HG02798 (cell line): ENCODE results near the gene DISP2.

ENCODE experiments used
- ATAC-seq: cut with Tn5 transposase; IDR thresholded peaks from one replicate; pipeline ENCODE4 v1.9.1; 2021; ENCODE audit warnings: mild to moderate bottlenecking; ENCODE audit not compliant: unreplicated experiment, poor library complexity

Gene DISP2

DNA sequence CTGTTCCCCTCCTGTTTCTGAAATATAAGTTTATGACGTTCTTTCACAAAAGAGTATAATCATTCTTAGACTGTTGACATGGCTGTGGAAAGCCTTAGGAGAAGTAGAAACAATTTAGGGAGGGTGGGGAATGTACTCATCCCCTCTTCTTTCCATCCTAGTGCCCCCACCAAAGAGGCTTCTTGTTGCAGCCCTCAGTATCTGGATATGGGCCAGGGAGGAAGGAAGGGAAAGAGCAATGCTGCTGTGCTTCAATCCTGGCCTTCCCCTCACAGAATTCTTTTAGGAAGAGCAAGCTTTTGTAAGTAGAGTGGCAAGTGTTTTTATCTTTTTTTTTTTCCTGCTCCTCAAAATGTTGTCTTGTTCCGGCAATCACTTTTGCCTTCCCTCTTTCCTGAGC is 32.8 kb upstream of the DISP2 start:
- ATAC-seq = no peak

DNA sequence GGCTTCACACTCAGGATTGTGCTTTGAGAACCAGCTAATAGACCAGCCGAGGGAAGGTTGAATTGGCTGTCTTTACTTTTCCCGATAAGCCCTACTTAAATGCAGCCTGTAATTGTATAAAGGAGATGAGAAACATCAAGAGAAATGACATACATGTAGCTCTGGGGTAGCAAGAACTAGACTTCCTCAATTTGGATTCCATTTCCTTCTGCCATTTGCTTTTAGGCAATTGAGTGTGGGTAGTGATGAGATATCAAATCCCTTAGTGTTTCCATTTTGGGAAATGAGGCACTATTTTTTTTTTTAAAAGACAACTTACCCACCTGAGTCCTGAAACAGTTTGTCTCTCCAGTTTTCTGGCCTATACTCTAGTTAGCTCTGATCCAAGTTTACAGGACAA is 32.3 kb upstream of the DISP2 start:
- ATAC-seq = no peak

DNA sequence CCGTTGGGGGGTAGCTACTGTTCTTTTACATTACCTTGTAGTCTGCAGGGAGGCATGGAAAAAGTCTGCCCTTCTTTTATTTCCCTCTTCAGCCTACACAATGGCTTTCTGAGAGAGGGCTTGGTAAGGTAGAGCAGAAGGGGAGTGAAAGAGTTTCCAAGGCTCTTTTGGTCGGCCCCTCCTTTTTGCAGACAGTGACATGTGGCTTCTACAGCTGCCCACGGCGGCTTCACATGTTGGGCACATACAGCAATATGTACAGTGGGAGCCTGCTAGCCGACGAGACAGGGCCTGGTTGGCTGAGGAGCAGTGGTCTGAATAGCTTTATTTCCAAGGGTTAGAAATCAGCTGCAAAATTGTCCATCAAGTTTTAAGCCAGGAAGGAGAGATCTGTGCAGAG is 30.6 kb upstream of the DISP2 start:
- ATAC-seq = no peak

DNA sequence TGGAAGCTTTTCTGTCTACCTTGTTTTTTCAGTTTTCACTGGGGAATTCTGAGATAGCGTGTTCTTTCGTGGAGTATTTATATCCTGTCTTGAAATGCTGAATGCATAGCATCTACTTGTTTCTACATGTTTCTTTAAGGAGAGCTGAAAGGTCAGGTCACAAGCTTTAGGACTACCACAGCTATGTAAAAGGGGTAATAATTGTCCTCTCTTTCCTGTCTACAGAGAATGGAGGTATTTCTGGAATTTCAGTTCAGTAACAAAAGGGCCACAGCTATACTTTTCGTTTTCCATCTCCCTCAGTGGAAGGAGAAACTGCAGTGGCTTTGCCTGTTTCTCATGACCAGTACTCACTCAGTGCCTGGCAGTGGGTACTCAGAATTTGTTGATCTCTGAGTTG is 29.8 kb upstream of the DISP2 start:
- ATAC-seq = no peak

DNA sequence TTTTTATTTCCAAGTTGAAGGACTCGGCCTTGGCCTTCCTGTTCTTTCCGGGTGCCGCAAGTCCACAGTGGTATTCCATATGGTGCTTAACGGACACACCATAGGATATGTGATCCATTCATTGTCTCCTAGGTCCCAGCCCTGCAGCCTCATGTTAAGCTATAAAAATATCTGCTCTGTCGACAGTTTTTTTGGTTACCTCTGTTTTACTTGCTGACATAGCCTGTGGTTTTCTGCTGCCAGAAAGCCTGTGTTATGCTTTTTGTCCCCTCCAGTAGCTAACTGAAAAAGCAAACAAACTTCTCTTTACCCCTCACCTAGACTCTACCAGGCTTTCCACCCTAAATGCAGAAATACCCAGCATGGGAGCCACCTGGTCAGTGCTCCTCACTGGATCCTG is 29.3 kb upstream of the DISP2 start:
- no peak for ATAC-seq

DNA sequence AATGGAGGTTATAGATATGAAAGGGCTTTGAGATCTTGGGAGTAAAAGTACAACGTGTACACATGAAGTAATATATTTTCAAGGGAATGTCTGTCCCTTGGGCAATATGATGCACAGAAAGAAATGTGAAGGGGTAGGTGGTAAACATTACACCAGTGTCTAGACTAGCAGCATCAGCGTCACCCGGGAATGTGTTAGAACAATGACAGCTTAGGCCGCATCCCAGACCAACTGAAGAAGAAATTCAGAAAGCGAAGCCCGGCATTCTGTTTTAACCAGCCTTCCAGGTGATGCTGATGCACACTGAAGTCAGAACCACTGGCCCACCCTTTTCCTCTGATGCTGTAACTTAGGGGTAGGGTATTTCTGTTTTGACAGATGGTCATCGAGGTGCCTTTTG is 28.2 kb upstream of the DISP2 start:
- ATAC-seq = no peak

DNA sequence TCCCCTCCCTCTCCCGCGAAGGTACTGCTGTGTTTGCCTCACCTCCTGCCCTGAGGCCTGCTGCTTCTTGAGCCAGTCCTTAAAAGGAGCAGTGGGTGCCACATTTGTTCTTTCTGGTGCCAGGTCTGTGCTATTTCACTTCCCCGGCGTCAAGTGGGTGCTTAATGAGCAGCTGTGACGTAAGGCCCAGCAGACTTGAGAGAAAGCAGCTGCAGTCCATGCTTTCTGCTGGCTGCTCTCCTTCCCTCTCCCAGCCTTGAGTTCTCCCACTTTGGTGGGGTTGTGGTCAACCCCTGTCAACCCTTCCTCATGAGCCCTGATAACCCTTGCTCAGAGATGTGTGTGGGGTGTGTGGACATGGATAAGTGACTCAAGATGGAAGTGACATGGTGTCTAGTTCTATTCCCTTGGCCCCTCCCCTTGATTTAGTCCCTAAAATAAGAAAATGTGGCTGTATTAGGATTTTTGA is 27.6 kb upstream of the DISP2 start:
- no peak for ATAC-seq

DNA sequence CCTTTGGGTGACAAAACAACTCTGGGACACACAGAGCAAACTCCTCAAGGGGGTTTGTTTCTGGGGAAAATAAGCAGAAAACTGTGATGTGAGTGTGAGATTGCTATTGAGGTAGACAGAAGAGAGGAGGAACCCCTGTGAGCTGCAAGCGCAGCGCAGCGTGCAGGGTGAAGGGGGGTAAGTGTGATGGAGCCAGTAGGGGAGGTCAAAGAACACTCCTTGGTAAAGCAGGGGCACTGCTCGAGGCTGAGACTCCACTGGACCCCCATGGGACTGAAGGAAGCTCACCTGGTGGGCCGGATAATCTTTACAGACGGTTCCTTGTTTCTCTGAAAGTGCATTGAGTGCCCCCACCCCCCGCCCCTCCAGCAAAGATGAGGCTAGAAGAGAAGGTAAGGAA is 27.0 kb upstream of the DISP2 start:
- no peak for ATAC-seq

DNA sequence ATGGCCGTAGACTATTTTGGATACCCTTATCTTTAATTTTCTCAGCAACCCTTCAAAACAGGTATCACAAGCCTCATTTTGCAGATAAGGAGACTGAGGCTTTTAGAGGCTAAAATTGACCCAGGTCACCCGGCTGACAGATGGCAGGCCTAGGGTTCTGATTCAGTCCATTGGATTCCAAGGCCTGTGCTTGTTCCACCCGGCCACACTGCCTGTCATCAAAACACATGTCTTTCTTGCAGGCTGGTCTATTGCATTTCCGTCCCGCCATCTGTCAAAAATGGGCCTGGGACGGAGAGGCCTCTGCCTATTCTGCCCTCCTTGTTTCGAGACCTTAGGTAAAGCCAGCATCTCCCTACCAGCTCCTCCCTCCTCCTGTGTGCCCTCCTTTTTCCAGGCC is 26.4 kb upstream of the DISP2 start:
- ATAC-seq = no peak

DNA sequence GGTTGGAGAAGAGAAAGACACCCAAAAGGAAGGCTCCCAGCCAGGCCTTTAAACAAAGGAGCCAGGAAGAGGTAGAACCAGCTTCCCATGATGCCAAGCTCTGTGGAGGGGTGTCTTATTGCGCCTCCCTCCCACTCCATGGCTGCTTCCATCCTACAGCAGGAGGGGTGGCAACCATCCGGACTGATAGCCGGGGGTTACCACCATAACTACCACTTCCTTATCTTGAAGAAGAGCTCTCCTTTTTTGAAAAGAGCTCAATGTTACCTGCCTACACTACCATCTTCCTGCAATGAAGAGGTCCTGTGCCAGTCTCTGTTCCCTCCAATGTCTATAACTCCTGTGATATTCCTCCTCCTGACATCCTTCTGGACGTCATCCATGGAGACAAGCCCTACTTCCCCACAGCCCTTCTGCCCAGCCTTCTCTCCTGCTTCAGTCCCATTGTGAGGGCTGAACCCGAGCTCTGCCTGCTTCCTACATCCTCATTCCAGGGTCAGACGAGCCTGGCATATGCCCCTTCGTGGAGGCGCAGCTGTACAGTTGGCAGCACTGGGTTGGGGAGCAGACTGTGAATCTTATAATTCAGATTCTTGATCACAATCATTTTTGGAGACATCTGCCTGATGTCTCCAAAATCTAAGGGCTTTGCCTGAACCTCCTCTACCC is 25.8 kb upstream of the DISP2 start:
- ATAC-seq = no peak

DNA sequence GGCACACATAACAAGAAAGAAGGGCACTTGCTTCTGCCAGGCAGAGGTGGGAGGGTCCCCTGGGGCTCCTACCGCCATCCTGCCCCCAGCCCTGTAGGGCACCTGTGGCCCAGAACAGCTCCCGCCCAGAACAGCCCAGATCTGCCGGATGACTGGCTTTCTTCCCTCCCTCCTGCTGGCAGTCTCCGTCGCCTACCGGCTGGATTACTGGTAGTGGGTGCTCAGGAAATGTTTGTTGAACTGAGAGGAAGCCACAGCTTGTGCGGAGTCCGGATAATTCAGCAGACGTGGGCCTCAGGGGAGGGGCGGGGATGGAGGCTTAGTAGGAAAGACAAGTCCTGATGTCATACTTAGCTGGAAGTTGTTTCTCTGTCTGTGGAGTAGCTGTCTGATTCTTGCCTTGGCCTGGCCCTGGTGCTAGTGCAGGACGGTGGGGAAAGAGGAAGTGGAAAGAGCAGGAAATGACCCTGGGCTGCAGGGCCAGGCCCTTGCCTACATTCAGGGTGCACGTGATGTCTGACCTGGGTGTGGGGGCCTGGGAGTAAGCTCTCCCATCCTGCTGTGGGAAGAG is 24.0 kb upstream of the DISP2 start:
- ATAC-seq = no peak

DNA sequence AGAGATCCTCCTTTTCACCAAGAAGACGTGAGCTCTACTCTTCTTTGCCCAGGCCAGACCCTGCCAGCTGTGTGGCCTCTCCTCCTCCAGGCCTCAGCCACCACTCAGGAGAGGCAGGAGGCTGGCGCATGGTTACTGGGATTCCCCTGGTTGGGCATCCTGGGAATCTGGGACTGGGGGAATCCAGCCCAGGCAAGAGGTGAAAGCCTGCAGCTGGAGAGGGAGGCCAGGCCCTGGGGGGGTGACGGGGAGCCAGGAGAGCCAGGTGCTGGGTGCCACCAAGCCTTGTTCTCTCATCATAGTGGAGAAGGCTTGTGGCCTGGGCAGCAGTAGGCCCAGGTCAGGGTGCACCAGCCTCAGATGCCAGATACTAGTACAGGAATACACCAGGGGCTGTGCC is 23.5 kb upstream of the DISP2 start:
- no peak for ATAC-seq

DNA sequence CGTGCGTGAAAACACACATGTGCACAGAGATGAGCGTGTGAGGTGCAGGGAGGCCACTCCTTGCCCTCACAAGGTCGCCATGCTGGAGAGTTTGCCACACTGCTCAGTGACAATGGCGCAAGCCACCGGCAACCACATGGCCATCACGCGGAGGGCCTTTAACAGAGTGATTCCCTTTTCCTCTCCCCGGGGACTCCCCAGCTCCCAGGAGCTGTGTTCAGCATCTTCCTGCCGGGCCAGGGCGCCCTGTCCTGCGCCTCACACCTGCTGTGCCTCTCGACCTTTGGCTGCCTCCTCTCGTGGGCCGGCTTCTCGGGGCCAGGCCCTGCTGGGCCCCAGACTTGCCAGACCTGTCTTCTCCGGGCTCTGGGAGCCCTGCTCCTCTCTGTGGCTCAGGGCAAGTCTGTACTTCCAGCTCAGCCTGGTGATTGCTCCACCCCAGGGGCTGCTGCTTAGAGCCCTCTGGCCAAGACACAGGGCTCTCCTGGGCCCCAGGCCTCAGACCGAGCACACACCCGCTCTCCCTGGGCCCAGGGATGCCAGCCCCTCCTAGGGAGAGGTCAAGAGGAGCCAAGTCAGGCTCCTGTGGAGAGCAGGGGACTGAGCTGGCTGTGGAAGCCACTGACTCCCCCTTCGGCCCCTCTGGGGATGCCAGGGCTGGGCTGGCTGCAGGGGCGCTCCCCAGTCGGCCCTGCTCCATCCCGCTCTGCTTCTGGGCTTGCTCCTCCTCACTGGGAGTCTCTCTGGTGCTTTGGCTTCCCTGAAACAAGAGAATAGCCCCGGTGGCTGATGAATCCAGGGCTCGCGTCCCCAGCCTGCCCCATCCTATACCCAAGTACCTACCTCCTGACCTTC is 22.9 kb upstream of the DISP2 start:
- no peak for ATAC-seq

DNA sequence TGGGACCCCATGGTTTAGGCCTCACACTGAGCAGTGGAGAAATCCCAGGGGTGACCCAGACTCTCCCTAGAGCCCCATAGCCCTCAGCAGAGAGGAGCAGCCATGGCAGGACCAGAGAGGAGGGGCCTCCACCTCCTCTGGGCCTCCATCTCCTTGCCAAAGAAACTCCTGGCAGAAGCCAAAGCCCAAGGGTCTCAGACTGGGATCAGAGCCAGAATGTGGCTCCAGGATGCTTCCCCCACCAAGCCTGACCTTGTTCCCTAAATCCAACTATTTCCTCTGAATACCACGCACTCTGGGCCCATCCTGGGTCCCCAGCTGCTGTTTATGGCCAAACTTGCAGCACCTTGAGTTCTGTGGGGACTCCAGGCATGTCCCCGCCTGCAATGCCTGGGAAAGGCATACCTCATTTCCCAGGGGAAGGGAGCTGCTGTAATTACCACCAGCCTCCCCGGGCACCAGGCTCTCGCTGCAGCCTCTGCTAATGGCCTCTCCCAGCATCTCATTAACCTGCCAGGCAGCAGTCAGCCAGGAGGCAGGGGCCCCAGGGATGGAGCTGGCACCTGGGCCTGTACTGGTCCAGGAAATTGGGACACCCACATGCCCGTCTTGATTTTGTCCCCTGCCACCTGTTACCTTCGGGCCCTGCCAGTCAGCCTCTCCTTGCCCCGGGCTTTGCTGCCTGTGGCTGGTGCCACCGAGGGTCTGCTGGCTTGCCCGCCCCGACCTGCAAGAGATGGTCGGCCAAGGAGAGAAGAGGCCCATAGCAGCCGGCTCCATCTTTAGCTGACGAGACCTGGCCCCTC is 21.9 kb upstream of the DISP2 start:
- ATAC-seq = no peak

DNA sequence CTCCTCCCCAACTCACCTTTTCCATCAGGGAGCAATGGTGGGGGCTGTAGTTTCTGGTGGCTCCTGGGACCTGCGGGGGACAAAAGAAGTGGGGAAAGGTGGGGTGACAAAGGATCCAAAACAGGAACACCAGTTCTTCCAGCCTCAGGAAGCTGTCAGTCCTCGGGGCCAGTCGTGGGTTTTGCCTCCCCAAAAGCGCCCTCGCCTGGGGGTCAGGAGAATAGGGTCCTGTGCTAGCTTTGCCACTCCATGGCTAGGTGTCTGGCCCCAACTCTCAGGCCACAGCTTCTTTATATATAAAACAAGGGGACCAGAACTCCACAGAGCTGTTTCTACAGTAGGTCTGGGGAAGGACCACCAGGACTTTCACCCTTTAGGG is 21.3 kb upstream of the DISP2 start:
- no peak for ATAC-seq

DNA sequence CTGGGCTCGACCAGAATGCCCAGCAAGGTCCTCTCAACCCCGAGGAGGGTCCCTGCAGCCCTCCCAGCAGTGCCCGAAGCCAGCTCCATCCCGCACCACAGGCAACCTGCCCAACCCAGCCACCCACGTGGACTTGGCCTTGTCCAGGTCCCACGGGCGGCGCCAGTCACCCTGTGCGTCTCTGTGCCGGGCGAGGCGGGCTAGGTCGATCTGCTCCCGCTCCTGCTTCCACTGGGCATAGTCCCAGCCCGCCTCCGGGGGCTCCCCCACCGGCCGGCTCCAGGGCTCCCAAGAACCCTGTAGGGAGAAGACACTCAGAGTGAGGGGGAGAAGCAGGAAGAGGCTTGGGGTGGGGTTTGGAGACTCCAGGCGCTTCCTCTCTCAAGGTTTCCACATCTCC is 20.4 kb upstream of the DISP2 start:
- ATAC-seq = no peak

DNA sequence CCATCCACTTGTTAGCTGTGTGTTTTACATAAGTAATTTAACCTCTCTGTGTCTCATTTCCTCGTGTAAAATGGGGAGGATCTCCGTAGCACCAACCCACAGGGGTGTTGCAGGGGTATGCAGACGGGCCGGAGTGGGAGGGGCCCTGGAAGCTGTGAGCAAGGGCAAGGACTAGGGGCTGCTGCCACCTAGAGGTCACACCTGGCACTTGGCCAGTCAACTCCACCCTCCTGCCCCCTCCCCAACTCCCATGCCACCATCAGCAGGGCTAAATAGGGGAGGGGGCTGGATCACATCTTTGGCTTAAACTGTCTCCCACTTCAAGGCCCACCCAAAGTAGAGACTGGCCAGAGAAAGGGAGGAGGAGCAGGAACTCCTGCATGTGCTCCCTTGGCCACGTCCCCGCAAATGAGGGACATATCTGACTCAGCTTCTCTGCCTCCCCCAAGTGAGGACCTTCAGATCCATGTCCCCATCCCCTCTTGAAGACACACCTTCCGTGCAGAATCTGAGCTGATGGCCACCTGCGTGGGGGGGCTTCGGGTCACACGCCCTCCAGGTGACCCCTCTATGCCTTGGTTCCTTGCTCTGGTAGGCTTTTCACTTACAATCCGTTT is 19.9 kb upstream of the DISP2 start:
- peak; percentile 65 for ATAC-seq

DNA sequence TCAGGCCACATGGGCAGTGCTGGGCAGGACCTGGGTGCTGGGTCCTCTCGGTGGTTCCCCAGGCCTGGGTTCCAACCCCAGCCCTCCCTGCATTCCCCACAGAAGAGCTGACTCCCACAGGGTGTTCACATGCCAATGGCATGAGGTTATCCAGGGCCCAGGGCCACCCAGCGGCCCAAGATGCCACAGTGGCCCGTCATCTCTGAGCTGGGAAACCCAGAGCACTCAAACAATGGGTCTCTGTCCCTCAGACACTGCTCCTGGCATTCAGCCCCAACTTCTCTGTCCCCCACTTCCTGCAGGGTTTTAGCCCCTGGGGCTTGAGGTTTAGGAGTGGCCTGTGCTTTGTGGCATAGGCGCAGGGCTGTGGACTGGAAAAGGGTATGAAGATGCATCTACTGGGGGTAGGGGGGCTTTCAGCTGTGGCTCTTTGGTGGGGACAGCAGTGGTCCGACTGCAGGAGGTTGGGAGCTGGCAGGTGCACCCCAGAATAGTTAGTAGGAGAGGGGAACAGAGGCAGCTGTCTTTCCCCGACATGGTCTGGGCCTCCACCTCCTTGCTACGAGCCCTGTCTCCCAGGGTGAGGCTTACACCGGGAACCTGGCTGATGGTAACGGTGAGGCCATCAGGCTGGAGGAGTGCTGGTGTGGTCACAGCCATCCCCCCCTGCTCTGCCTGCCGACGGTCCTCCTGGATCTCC is 18.9 kb upstream of the DISP2 start:
- no peak for ATAC-seq

DNA sequence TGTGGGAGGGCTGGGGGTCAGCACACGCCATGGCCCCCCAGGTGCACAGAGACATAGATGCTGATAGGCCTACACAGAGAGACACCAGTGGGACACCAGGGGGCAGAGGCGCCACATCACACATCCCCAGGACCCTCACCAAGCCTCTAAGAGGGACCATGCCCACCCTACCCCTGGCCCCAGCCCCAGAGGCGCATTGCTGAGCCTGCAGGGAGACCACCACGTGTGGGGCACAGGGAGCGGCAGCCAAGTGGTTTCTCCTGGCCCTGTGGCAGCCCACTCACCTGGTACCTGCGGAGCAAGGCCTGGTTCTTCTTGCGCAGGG is 18.4 kb upstream of the DISP2 start:
- no peak for ATAC-seq
